Glutamatergic neuron (in vitro differentiated cells): ENCODE measurements around the gene RNF225. TPM values are rescaled to one million over a fixed set of nuclear protein-coding genes. Genes with fewer than 3 reads are reported as not detected.

Source experiments
- DNase-seq: peaks from one replicate; pipeline ENCODE4 v3.0.0; 2022
- H3K27ac Mint-ChIP-seq: one replicate; pipeline ENCODE4 v1.8.0; 2020; ENCODE audit warnings: mild to moderate bottlenecking, mixed read lengths, inconsistent platforms; ENCODE audit not compliant: unreplicated experiment
- H3K27me3 Mint-ChIP-seq: one replicate; pipeline ENCODE4 v1.8.0; 2020; ENCODE audit warnings: mild to moderate bottlenecking, moderate library complexity, mixed read lengths, inconsistent platforms; ENCODE audit not compliant: unreplicated experiment
- H3K36me3 Mint-ChIP-seq: one replicate; pipeline ENCODE4 v1.8.0; 2020; ENCODE audit warnings: mild to moderate bottlenecking, mixed read lengths, inconsistent platforms; ENCODE audit not compliant: unreplicated experiment
- H3K4me1 Mint-ChIP-seq: one replicate; pipeline ENCODE4 v1.8.0; 2020; ENCODE audit warnings: mild to moderate bottlenecking, low read depth, mixed read lengths, inconsistent platforms; ENCODE audit not compliant: unreplicated experiment
- H3K4me3 Mint-ChIP-seq: one replicate; pipeline ENCODE4 v1.8.0; 2020; ENCODE audit warnings: mild to moderate bottlenecking, mixed read lengths, inconsistent platforms; ENCODE audit not compliant: unreplicated experiment
- H3K9me3 Mint-ChIP-seq: one replicate; pipeline ENCODE4 v1.8.0; 2020; ENCODE audit warnings: mild to moderate bottlenecking, moderate library complexity, mixed read lengths, inconsistent platforms; ENCODE audit not compliant: unreplicated experiment
- total RNA-seq: library from RNA; stranded (reverse); fragmentation: NEBNext Ultra II Directional; extraction: Animal tissue kit (Norgen Biotek cat#: 25700); gene quantifications from one replicate; pipeline ENCODE4 v1.2.1, GENCODE V29; 2021; ENCODE audit not compliant: unreplicated experiment
- TF ChIP-seq, protein P1 (sequence below): fragments of 200-600 bp; sonication (generic); IDR thresholded peaks from one replicate; pipeline ENCODE4 v1.5.0; 2021; ENCODE audit not compliant: partially characterized antibody, unreplicated experiment

Gene RNF225
- total RNA-seq, 1 donor from 2014 or later: 0.44 TPM

DNA sequence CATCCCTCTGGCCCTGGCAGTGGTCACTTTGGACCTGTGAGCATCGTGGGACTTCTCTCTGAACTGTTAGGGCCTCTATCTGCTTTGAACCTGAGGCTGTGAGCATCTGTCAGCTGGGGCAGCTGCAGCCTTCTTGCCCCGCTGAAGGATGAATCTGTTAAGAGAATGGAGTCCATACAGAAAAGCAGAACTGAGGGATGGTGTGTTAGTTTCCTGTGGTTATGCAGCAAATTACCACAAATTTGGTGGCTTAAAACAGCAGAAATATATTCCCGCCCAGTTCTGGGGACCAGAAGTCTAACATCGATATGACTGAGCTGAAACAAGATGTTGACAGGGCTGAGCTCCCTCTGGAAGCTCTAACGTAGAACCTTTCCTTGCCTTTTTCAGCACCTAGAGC lies 31.3 kb upstream of the RNF225 start:
- Mint-ChIP-seq H3K9me3 (peaks cover 14% of the 10 kb centered on the region), H3K4me3 (no peak overlapping the region), H3K36me3 (no peaks in the 10 kb centered on the region), H3K27me3 (peaks cover 4% of the 10 kb centered on the region), H3K27ac (no peak overlapping the region), H3K4me1 (peaks cover 3% of the 10 kb centered on the region)
- TF ChIP-seq, protein P1, sequence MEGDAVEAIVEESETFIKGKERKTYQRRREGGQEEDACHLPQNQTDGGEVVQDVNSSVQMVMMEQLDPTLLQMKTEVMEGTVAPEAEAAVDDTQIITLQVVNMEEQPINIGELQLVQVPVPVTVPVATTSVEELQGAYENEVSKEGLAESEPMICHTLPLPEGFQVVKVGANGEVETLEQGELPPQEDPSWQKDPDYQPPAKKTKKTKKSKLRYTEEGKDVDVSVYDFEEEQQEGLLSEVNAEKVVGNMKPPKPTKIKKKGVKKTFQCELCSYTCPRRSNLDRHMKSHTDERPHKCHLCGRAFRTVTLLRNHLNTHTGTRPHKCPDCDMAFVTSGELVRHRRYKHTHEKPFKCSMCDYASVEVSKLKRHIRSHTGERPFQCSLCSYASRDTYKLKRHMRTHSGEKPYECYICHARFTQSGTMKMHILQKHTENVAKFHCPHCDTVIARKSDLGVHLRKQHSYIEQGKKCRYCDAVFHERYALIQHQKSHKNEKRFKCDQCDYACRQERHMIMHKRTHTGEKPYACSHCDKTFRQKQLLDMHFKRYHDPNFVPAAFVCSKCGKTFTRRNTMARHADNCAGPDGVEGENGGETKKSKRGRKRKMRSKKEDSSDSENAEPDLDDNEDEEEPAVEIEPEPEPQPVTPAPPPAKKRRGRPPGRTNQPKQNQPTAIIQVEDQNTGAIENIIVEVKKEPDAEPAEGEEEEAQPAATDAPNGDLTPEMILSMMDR: no peak
- no peak for DNase-seq

DNA sequence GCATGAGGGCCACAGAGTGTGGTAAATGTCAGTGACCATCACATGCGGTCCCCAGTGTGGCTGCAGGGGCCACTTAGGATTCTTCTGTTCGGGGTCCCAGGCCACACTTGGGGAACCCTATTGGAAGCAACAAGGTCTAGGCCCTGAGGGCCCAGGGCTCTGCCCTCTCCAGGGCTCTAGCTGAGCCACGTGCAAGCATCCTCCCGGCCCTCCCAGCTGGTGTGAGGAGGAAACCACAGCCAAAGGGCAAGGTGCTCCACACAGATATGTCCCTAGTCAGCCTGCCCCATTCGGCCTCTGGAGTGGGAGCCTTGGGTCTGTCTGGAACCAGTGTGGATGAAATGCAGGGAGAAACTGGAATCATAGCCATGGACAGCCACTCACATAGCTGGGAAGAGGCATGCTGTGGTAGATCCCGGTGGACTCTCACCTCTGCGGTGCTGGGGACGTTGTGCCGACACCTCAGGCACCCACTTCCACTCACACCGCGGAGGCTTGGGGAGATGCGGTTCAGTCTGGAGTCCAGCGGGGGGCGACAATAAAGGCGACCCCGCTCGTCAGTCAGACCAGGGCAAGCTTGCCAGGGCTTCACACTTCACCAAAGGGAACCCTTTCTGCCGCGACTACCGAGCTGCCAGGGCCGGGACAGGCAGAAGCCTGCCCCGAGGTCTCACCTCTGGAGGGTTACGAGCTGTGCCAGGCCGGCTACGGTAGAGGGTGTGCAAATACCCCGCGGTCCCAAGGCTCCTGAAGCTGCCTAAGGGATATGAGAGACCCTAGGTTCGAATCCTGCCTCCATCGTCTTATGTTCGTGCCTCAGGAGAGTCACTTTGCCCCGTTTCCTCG lies 28.6 kb upstream of the RNF225 start:
- H3K36me3 Mint-ChIP-seq: no peaks in the 10 kb centered on the region
- peaks cover 3% of the 10 kb centered on the region for H3K4me1 Mint-ChIP-seq
- DNase-seq: no peak
- H3K9me3 Mint-ChIP-seq: peaks cover 4% of the 10 kb centered on the region
- H3K27ac Mint-ChIP-seq: no peak overlapping the region
- no peak overlapping the region for H3K4me3 Mint-ChIP-seq
- peaks cover 4% of the 10 kb centered on the region for H3K27me3 Mint-ChIP-seq
- TF ChIP-seq, protein P1: no peak

GRCh38 chr19:58367698-58368454 lies 27.6 kb upstream of the RNF225 start:
- peaks cover 2% of the 10 kb centered on the region for H3K27me3 Mint-ChIP-seq
- no peak for DNase-seq
- H3K27ac Mint-ChIP-seq: no peak overlapping the region
- TF ChIP-seq, protein P1: no peak
- H3K36me3 Mint-ChIP-seq: no peaks in the 10 kb centered on the region
- no peak overlapping the region for H3K4me3 Mint-ChIP-seq
- H3K9me3 Mint-ChIP-seq: no peaks in the 10 kb centered on the region
- H3K4me1 Mint-ChIP-seq: peaks cover 3% of the 10 kb centered on the region

GRCh38 chr19:58368561-58369360 lies 26.7 kb upstream of the RNF225 start:
- no peaks in the 10 kb centered on the region for H3K9me3 Mint-ChIP-seq
- H3K27ac Mint-ChIP-seq: no peak overlapping the region
- no peaks in the 10 kb centered on the region for H3K36me3 Mint-ChIP-seq
- TF ChIP-seq, protein P1: no peak
- no peak for DNase-seq
- no peak overlapping the region for H3K4me3 Mint-ChIP-seq
- peaks cover 2% of the 10 kb centered on the region for H3K27me3 Mint-ChIP-seq
- H3K4me1 Mint-ChIP-seq: peaks cover 3% of the 10 kb centered on the region
